GM12878 (cell line): ENCODE measurements around the gene UBQLN1.

Source experiments
- CEBPB ChIP-seq, 2 experiments: fragments of 150-350 bp in 1 of 2; IDR thresholded peaks; 2 replicates each; pipeline ENCODE4 v1.6.1; 2012 to 2014; ENCODE audit warnings: low read depth in 2 of 2, low read length in 2 of 2, borderline replicate concordance in 1 of 2, inconsistent platforms in 1 of 2
- EZH2 ChIP-seq: IDR thresholded peaks from 2 replicates; pipeline ENCODE4 v1.6.1; 2012; ENCODE audit warnings: low read depth, mild to moderate bottlenecking, control low read depth, inconsistent platforms, low read length, borderline replicate concordance; ENCODE audit not compliant: control insufficient read depth
- HDGF ChIP-seq: fragments of 450-650 bp; IDR thresholded peaks from 2 replicates; pipeline ENCODE4 v1.6.1; 2016; ENCODE audit warnings: antibody characterized with exemption
- JUND ChIP-seq: IDR thresholded peaks from 2 replicates; pipeline ENCODE4 v1.6.1; 2012; ENCODE audit warnings: low read depth, mild to moderate bottlenecking, low read length, improper control_type of control experiment, moderate library complexity
- MTA3 ChIP-seq: IDR thresholded peaks from 2 replicates; pipeline ENCODE4 v1.6.1; 2012; ENCODE audit warnings: low read length, inconsistent platforms, borderline replicate concordance
- MYC ChIP-seq: IDR thresholded peaks from 2 replicates; pipeline ENCODE4 v1.6.1; 2011; ENCODE audit warnings: mild to moderate bottlenecking, low read length, moderate library complexity, inconsistent platforms; ENCODE audit not compliant: insufficient read depth, insufficient replicate concordance, insufficient read length, severe bottlenecking
- POLR2AphosphoS5 ChIP-seq: IDR thresholded peaks from 2 replicates; pipeline ENCODE4 v1.6.1; 2011; ENCODE audit warnings: mild to moderate bottlenecking, low read length, inconsistent platforms
- SREBF2 ChIP-seq: IDR thresholded peaks from 2 replicates; pipeline ENCODE4 v1.6.1; 2012; ENCODE audit warnings: mild to moderate bottlenecking, low read length
- YY1 ChIP-seq: IDR thresholded peaks from 2 replicates; pipeline ENCODE4 v1.6.1; 2011; ENCODE audit warnings: low read depth, mild to moderate bottlenecking, low read length
- ZNF274 ChIP-seq: IDR thresholded peaks from one replicate; pipeline ENCODE4 v1.8.0; 2011; ENCODE audit not compliant: insufficient read length, insufficient read depth
- TF ChIP-seq, protein P1 (sequence below), 3 experiments: IDR thresholded peaks in 2 of 3; conservative IDR thresholded peaks in 1 of 3; 2 replicates each; pipeline ENCODE4 v1.5.1; 2011; ENCODE audit warnings: low read depth in 3 of 3, low read length in 3 of 3, mild to moderate bottlenecking in 3 of 3, control low read depth in 2 of 3, moderate library complexity in 2 of 3, inconsistent platforms in 1 of 3, mixed read lengths in 1 of 3; ENCODE audit not compliant: control insufficient read depth in 2 of 3, insufficient read depth in 1 of 3; ENCODE audit errors: extremely low read depth in 1 of 3
- TF ChIP-seq, protein P2 (sequence below): IDR thresholded peaks from 2 replicates; pipeline ENCODE4 v1.6.1; 2011; ENCODE audit warnings: low read depth, low read length, improper control_type of control experiment, borderline replicate concordance
- TF ChIP-seq, protein P3 (sequence below): IDR thresholded peaks from 2 replicates; pipeline ENCODE4 v1.6.1; 2012; ENCODE audit warnings: low read depth, low read length, improper control_type of control experiment
- TF ChIP-seq, protein P4 (sequence below): IDR thresholded peaks from 2 replicates; pipeline ENCODE4 v1.6.1; 2012; ENCODE audit warnings: low read depth, low read length, improper control_type of control experiment

GRCh38 chr9:83675466-83675865 is 32.3 kb downstream of the UBQLN1 start:
- TF ChIP-seq YY1 (no peak), MYC (no peak), MTA3 (no peak), EZH2 (no peak), SREBF2 (no peak), JUND (no peak), POLR2AphosphoS5 (no peak), ZNF274 (no peak), HDGF (no peak), CEBPB (IDR thresholded peaks at IDR 0.05; ENCODE audit: borderline replicate concordance in 1 of 2, low read depth in 2 of 2, low read length in 2 of 2) (no peak)
- TF ChIP-seq, protein P1, sequence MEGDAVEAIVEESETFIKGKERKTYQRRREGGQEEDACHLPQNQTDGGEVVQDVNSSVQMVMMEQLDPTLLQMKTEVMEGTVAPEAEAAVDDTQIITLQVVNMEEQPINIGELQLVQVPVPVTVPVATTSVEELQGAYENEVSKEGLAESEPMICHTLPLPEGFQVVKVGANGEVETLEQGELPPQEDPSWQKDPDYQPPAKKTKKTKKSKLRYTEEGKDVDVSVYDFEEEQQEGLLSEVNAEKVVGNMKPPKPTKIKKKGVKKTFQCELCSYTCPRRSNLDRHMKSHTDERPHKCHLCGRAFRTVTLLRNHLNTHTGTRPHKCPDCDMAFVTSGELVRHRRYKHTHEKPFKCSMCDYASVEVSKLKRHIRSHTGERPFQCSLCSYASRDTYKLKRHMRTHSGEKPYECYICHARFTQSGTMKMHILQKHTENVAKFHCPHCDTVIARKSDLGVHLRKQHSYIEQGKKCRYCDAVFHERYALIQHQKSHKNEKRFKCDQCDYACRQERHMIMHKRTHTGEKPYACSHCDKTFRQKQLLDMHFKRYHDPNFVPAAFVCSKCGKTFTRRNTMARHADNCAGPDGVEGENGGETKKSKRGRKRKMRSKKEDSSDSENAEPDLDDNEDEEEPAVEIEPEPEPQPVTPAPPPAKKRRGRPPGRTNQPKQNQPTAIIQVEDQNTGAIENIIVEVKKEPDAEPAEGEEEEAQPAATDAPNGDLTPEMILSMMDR (IDR thresholded peaks at IDR 0.05 in 2 of 3, conservative IDR thresholded peaks at IDR 0.05 in 1 of 3; ENCODE audit: control insufficient read depth in 2 of 3, extremely low read depth in 1 of 3, insufficient read depth in 1 of 3, low read depth in 3 of 3, low read length in 3 of 3): no peak
- TF ChIP-seq, protein P2, sequence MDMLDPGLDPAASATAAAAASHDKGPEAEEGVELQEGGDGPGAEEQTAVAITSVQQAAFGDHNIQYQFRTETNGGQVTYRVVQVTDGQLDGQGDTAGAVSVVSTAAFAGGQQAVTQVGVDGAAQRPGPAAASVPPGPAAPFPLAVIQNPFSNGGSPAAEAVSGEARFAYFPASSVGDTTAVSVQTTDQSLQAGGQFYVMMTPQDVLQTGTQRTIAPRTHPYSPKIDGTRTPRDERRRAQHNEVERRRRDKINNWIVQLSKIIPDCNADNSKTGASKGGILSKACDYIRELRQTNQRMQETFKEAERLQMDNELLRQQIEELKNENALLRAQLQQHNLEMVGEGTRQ: no peak
- TF ChIP-seq, protein P3, sequence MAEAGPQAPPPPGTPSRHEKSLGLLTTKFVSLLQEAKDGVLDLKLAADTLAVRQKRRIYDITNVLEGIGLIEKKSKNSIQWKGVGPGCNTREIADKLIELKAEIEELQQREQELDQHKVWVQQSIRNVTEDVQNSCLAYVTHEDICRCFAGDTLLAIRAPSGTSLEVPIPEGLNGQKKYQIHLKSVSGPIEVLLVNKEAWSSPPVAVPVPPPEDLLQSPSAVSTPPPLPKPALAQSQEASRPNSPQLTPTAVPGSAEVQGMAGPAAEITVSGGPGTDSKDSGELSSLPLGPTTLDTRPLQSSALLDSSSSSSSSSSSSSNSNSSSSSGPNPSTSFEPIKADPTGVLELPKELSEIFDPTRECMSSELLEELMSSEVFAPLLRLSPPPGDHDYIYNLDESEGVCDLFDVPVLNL: no peak
- TF ChIP-seq, protein P4, sequence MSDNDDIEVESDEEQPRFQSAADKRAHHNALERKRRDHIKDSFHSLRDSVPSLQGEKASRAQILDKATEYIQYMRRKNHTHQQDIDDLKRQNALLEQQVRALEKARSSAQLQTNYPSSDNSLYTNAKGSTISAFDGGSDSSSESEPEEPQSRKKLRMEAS: no peak
